Endothelial cell of umbilical vein (primary cell): ENCODE data around the gene DNMT3L. TPM values are rescaled to one million over a fixed set of nuclear protein-coding genes. Genes with fewer than 3 reads are reported as not detected.
"Not testable (repeated sequence)": the region's sequence is repeated elsewhere in the genome, so short reads cannot be mapped to it uniquely, and the experiment has no call there.

Source experiments
- BruUV-seq: library from RNA; stranded (reverse); fragments of 400-500 nt; replicated peaks from 2 replicates; lab custom pipeline; 2021; lab: Mats Ljungman, UMichigan
- CTCF ChIA-PET: fragments of 300-600, 350-600 bp; sonication (Branson Sonifier 250); formaldehyde crosslinking; loops from one replicate; lab custom pipeline; 2021; ENCODE audit warnings: antibody characterized with exemption, inconsistent platforms; lab: Charles Lee
- POLR2A ChIA-PET: fragments of 300-600, 350-600 bp; sonication (Branson Sonifier 250); formaldehyde crosslinking; loops from one replicate; lab custom pipeline; 2021; ENCODE audit warnings: antibody characterized with exemption, inconsistent platforms; lab: Charles Lee
- DNase-seq: peaks from one replicate; pipeline ENCODE4 v3.0.0-alpha.2; 2011; ENCODE audit warnings: low read depth, low spot score
- FAIRE-seq: peaks from 2 replicates; lab custom pipeline; 2011; peaks lifted over from hg19 to GRCh38; lab: Jason Lieb, UNC
- H2AFZ ChIP-seq: 2 replicates; pipeline ENCODE4 v1.6.0; 2012; ENCODE audit warnings: low read depth, low read length, control low read depth, inconsistent platforms
- H3K27ac ChIP-seq: 2 replicates; pipeline ENCODE4 v1.5.1; 2011; ENCODE audit warnings: low read depth, mild to moderate bottlenecking, control low read depth, low read length, moderate library complexity; ENCODE audit not compliant: insufficient read depth
- H3K27me3 ChIP-seq, 2 experiments: 2 replicates each; pipeline versions ENCODE4 v1.6.0 to v1.6.1; 2011; ENCODE audit warnings: low read length in 2 of 2, mixed read lengths in 1 of 2; ENCODE audit not compliant: control insufficient read depth in 2 of 2, insufficient read depth in 2 of 2
- H3K36me3 ChIP-seq, 2 experiments: 2 replicates in 1 of 2; 3 replicates in 1 of 2; pipeline ENCODE4 v1.5.1; 2011; ENCODE audit warnings: low read length in 2 of 2, mild to moderate bottlenecking in 1 of 2, moderate library complexity in 1 of 2; ENCODE audit not compliant: control insufficient read depth in 2 of 2, insufficient read depth in 2 of 2; ENCODE audit errors: extremely low read depth in 1 of 2
- H3K4me1 ChIP-seq: 3 replicates; pipeline ENCODE4 v1.5.1; 2011; ENCODE audit warnings: mild to moderate bottlenecking, low read length; ENCODE audit not compliant: control insufficient read depth, insufficient read depth; ENCODE audit errors: extremely low read depth
- H3K4me2 ChIP-seq: 2 replicates; pipeline ENCODE4 v1.6.1; 2011; ENCODE audit warnings: low read length, control low read depth, mixed read lengths; ENCODE audit not compliant: insufficient read depth
- H3K4me3 ChIP-seq, 3 experiments: fragments of 200-600 bp in 1 of 3; sonication (generic), shearing (Covaris generic) in 1 of 3; replicated peaks in 1 of 3; 2 replicates each; pipeline ENCODE4 v1.5.1; 2011 to 2016; ENCODE audit warnings: control low read depth in 3 of 3, low read length in 3 of 3, mild to moderate bottlenecking in 2 of 3, inconsistent platforms in 1 of 3, low read depth in 1 of 3, moderate library complexity in 1 of 3; ENCODE audit not compliant: insufficient read depth in 1 of 3
- H3K79me2 ChIP-seq: 2 replicates; pipeline ENCODE4 v1.6.0; 2012; ENCODE audit warnings: low read length, inconsistent platforms; ENCODE audit not compliant: control insufficient read depth, insufficient read depth
- H3K9ac ChIP-seq: replicated peaks from 2 replicates; pipeline ENCODE3; 2011; ENCODE audit warnings: low read length, control low read depth; ENCODE audit not compliant: insufficient read depth; ENCODE audit errors: extremely low read depth
- H3K9me1 ChIP-seq: replicated peaks from 3 replicates; pipeline ENCODE4 v1.6.0; 2011; ENCODE audit warnings: mild to moderate bottlenecking, low read length; ENCODE audit not compliant: control insufficient read depth, insufficient read depth; ENCODE audit errors: extremely low read depth
- H3K9me3 ChIP-seq: replicated peaks from 2 replicates; pipeline ENCODE4 v1.5.1; 2012; ENCODE audit warnings: low read length, inconsistent platforms; ENCODE audit not compliant: control insufficient read depth, insufficient read depth
- H4K20me1 ChIP-seq: replicated peaks from 2 replicates; pipeline ENCODE3; 2011; ENCODE audit warnings: mild to moderate bottlenecking, low read length; ENCODE audit not compliant: control insufficient read depth, insufficient read depth; ENCODE audit errors: extremely low read depth
- dilution Hi-C: fragments of 300-500 bp; cut with MboI; formaldehyde crosslinking; loops from one replicate; pipeline ENCODE4 v1.15.0; 2019; ENCODE audit warnings: low sequenced_read_pairs; ENCODE audit not compliant: extremely low pct_ligation_motif_present
- intact Hi-C: fragments of 100-400 bp; cut with micrococcal nuclease; formaldehyde crosslinking; loops from one replicate; pipeline ENCODE4 v1.10.0; 2022
- polyA plus RNA-seq, 4 experiments: library from polyadenylated mRNA; depleted of rRNA in 3 of 4; stranded (reverse) in 3 of 4; unstranded in 1 of 4; fragments of >200 nt; gene quantifications; 2 replicates each; pipeline versions ENCODE4 v1.2.1 to v1.2.3, GENCODE V29; 2011 to 2012; ENCODE audit warnings: missing spikeins in 1 of 4
- total RNA-seq: library from RNA; stranded (reverse); gene quantifications from 2 replicates; pipeline ENCODE4 v1.2.3, GENCODE V29; 2021

The DNMT3L gene
- total and polyA plus RNA-seq, 2 donors (not counting 3 experiments of a cell fraction or from before 2014, with no cell fraction given): not detected

DNA sequence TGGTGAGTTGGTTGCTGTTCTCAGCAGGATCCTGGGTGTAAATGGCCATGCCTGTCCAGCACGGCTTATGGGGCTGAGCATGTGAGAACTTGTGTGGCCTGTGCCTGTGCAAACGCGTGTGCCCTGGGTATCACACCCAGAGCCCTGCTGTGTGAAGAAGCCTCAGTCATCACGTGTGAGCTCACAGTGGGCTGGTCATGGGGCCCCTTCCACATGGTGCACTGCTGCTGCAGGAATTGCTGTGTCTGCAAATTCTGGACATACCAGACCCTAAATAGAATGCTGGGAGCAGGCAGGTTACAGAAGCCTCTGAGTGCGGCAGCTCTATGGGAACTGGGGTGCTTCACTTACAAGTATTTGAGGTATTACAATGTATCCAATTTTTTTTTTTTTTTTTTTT lies 38.4 kb downstream of the DNMT3L start:
- H3K36me3 ChIP-seq, FAIRE-seq, H3K4me2 ChIP-seq, dilution Hi-C loops, POLR2A ChIA-PET, H4K20me1 ChIP-seq, CTCF ChIA-PET, H3K9ac ChIP-seq, H3K79me2 ChIP-seq, H3K27ac ChIP-seq, intact Hi-C loops, H3K4me3 ChIP-seq, H3K9me3 ChIP-seq, H3K27me3 ChIP-seq, H3K9me1 ChIP-seq, DNase-seq, H3K4me1 ChIP-seq, H2AFZ ChIP-seq: not testable (repeated sequence)
- BruUV-seq: TSS peak; percentile 22

DNA sequence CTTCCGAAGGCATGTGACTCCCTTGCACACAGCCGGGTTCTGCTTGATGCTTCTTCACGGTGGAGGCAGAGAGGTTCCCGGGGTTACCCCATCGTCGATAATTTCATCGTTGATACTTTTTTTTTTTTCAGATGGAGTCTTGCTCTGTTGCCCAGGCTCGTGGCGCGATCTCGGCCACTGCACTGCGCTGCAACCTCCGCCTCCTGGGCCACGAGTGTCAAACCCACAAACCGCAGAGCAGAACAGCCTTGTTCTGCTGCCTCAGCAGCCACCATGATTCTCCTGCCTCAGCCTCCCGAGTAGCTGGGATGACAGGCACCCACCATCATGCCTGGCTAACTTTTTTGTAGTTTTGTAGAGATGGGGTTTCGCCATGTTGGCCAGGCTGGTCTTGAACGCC lies 41.0 kb downstream of the DNMT3L start:
- BruUV-seq, FAIRE-seq, H3K4me2 ChIP-seq, H3K9me3 ChIP-seq, H4K20me1 ChIP-seq, H3K9ac ChIP-seq, POLR2A ChIA-PET, H3K4me3 ChIP-seq, DNase-seq, H3K9me1 ChIP-seq, dilution Hi-C loops, H3K27ac ChIP-seq, CTCF ChIA-PET, H3K4me1 ChIP-seq, H2AFZ ChIP-seq, intact Hi-C loops, H3K27me3 ChIP-seq, H3K79me2 ChIP-seq, H3K36me3 ChIP-seq: not testable (repeated sequence)

- FAIRE-seq, DNase-seq, H3K4me1 ChIP-seq, H3K79me2 ChIP-seq, H3K9me1 ChIP-seq, H4K20me1 ChIP-seq, H2AFZ ChIP-seq, POLR2A ChIA-PET, CTCF ChIA-PET, H3K27me3 ChIP-seq, BruUV-seq, H3K27ac ChIP-seq, H3K9me3 ChIP-seq, dilution Hi-C loops, H3K9ac ChIP-seq, H3K4me3 ChIP-seq, H3K36me3 ChIP-seq, intact Hi-C loops, H3K4me2 ChIP-seq: not testable (repeated sequence)
Measured at GRCh38 chr21:44218461-44218860, 43.2 kb downstream of the DNMT3L start.

DNA sequence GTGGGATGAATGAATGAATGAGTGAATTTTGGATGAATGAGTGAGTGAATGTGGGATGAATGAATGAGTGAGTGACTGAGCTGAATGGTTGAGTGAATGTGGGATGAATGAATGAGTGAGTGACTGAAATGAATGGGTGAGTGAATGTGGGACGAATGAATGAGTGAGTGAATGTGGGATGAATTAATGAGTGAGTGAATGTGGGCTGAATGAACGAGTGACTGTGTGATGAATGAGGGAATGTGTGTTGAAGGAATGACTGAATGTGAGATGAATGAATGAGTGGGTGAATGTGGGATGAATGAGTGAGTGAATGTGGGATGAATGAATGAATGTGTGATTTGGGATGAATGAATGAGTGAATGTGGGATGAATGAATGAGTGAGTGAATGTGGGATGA lies 49.7 kb downstream of the DNMT3L start:
- H3K4me1 ChIP-seq, H3K27ac ChIP-seq, intact Hi-C loops, H3K9me3 ChIP-seq, H3K4me3 ChIP-seq, DNase-seq, H3K27me3 ChIP-seq, H3K9me1 ChIP-seq, H2AFZ ChIP-seq, H3K36me3 ChIP-seq, H3K9ac ChIP-seq, H3K79me2 ChIP-seq, H3K4me2 ChIP-seq, POLR2A ChIA-PET, dilution Hi-C loops, BruUV-seq, CTCF ChIA-PET, FAIRE-seq, H4K20me1 ChIP-seq: not testable (repeated sequence)
